ENCODE results near the gene CCR2. TPM values are rescaled to one million over a fixed set of nuclear protein-coding genes. Genes with fewer than 3 reads are reported as not detected.

Gene CCR2
- total and polyA plus RNA-seq, 2 experiments from 2014 or later: not detected

DNA sequence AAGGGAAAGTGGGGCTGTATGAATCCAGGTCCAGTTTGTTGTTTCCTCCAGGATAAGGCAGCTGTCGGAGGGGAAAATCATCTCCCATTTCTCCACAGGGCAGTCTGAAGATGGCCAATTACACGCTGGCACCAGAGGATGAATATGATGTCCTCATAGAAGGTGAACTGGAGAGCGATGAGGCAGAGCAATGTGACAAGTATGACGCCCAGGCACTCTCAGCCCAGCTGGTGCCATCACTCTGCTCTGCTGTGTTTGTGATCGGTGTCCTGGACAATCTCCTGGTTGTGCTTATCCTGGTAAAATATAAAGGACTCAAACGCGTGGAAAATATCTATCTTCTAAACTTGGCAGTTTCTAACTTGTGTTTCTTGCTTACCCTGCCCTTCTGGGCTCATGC is 54.1 kb downstream of the CCR2 start (continued):
- TF ChIP-seq, protein P1, sequence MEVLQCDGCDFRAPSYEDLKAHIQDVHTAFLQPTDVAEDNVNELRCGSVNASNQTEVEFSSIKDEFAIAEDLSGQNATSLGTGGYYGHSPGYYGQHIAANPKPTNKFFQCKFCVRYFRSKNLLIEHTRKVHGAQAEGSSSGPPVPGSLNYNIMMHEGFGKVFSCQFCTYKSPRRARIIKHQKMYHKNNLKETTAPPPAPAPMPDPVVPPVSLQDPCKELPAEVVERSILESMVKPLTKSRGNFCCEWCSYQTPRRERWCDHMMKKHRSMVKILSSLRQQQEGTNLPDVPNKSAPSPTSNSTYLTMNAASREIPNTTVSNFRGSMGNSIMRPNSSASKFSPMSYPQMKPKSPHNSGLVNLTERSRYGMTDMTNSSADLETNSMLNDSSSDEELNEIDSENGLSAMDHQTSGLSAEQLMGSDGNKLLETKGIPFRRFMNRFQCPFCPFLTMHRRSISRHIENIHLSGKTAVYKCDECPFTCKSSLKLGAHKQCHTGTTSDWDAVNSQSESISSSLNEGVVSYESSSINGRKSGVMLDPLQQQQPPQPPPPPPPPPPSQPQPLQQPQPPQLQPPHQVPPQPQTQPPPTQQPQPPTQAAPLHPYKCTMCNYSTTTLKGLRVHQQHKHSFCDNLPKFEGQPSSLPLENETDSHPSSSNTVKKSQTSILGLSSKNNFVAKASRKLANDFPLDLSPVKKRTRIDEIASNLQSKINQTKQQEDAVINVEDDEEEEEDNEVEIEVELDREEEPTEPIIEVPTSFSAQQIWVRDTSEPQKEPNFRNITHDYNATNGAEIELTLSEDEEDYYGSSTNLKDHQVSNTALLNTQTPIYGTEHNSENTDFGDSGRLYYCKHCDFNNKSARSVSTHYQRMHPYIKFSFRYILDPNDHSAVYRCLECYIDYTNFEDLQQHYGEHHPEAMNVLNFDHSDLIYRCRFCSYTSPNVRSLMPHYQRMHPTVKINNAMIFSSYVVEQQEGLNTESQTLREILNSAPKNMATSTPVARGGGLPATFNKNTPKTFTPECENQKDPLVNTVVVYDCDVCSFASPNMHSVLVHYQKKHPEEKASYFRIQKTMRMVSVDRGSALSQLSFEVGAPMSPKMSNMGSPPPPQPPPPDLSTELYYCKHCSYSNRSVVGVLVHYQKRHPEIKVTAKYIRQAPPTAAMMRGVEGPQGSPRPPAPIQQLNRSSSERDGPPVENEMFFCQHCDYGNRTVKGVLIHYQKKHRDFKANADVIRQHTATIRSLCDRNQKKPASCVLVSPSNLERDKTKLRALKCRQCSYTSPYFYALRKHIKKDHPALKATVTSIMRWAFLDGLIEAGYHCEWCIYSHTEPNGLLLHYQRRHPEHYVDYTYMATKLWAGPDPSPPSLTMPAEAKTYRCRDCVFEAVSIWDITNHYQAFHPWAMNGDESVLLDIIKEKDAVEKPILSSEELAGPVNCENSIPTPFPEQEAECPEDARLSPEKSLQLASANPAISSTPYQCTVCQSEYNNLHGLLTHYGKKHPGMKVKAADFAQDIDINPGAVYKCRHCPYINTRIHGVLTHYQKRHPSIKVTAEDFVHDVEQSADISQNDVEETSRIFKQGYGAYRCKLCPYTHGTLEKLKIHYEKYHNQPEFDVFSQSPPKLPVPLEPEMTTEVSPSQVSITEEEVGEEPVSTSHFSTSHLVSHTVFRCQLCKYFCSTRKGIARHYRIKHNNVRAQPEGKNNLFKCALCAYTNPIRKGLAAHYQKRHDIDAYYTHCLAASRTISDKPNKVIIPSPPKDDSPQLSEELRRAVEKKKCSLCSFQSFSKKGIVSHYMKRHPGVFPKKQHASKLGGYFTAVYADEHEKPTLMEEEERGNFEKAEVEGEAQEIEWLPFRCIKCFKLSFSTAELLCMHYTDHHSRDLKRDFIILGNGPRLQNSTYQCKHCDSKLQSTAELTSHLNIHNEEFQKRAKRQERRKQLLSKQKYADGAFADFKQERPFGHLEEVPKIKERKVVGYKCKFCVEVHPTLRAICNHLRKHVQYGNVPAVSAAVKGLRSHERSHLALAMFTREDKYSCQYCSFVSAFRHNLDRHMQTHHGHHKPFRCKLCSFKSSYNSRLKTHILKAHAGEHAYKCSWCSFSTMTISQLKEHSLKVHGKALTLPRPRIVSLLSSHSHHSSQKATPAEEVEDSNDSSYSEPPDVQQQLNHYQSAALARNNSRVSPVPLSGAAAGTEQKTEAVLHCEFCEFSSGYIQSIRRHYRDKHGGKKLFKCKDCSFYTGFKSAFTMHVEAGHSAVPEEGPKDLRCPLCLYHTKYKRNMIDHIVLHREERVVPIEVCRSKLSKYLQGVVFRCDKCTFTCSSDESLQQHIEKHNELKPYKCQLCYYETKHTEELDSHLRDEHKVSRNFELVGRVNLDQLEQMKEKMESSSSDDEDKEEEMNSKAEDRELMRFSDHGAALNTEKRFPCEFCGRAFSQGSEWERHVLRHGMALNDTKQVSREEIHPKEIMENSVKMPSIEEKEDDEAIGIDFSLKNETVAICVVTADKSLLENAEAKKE (CRISPR knock-in tag; IDR thresholded peaks at IDR 0.05): no peak
- TF ChIP-seq EZH2phosphoT487 (IDR thresholded peaks at IDR 0.05; ENCODE audit: unreplicated experiment): no peak

DNA sequence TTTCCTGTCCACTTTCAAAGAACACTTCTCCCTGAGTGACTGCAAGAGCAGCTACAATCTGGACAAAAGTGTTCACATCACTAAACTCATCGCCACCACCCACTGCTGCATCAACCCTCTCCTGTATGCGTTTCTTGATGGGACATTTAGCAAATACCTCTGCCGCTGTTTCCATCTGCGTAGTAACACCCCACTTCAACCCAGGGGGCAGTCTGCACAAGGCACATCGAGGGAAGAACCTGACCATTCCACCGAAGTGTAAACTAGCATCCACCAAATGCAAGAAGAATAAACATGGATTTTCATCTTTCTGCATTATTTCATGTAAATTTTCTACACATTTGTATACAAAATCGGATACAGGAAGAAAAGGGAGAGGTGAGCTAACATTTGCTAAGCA is 54.9 kb downstream of the CCR2 start:
- Histone ChIP-seq H2AFZ (no peak overlapping the region), H3K27me3 (ENCODE audit: insufficient read depth) (no peaks in the 10 kb centered on the region), H3K79me2 (replicated peaks; ENCODE audit: insufficient read depth) (no peaks in the 10 kb centered on the region), H3K4me2 (no peak overlapping the region), H3F3A (replicated peaks; ENCODE audit: low read depth) (no peaks in the 10 kb centered on the region), H3K4me1 (ENCODE audit: insufficient read depth) (no peaks in the 10 kb centered on the region), H4K20me1 (replicated peaks; ENCODE audit: insufficient read depth) (no peaks in the 10 kb centered on the region), H3K9me2 (ENCODE audit: insufficient read depth) (no peaks in the 10 kb centered on the region), H3K36me3 (ENCODE audit: insufficient read depth) (no peaks in the 10 kb centered on the region), H3K27ac (ENCODE audit: low read depth) (no peak overlapping the region), H3K4me3 (no peak overlapping the region)
- peak; percentile 42 for DNase-seq (ENCODE audit: low spot score)
- H3K9me3 Mint-ChIP-seq: no peaks in the 10 kb centered on the region
- TF ChIP-seq, protein P2, sequence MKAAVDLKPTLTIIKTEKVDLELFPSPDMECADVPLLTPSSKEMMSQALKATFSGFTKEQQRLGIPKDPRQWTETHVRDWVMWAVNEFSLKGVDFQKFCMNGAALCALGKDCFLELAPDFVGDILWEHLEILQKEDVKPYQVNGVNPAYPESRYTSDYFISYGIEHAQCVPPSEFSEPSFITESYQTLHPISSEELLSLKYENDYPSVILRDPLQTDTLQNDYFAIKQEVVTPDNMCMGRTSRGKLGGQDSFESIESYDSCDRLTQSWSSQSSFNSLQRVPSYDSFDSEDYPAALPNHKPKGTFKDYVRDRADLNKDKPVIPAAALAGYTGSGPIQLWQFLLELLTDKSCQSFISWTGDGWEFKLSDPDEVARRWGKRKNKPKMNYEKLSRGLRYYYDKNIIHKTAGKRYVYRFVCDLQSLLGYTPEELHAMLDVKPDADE (IDR thresholded peaks at IDR 0.05): no peak
- TF ChIP-seq, protein P3, sequence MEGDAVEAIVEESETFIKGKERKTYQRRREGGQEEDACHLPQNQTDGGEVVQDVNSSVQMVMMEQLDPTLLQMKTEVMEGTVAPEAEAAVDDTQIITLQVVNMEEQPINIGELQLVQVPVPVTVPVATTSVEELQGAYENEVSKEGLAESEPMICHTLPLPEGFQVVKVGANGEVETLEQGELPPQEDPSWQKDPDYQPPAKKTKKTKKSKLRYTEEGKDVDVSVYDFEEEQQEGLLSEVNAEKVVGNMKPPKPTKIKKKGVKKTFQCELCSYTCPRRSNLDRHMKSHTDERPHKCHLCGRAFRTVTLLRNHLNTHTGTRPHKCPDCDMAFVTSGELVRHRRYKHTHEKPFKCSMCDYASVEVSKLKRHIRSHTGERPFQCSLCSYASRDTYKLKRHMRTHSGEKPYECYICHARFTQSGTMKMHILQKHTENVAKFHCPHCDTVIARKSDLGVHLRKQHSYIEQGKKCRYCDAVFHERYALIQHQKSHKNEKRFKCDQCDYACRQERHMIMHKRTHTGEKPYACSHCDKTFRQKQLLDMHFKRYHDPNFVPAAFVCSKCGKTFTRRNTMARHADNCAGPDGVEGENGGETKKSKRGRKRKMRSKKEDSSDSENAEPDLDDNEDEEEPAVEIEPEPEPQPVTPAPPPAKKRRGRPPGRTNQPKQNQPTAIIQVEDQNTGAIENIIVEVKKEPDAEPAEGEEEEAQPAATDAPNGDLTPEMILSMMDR (conservative IDR thresholded peaks at IDR 0.05; ENCODE audit: low read depth in 2 of 2): peak; percentile 43 to 48
- no peak for TF ChIP-seq EZH2 (IDR thresholded peaks at IDR 0.05; ENCODE audit: low read depth, unreplicated experiment)
- TF ChIP-seq, protein P4, sequence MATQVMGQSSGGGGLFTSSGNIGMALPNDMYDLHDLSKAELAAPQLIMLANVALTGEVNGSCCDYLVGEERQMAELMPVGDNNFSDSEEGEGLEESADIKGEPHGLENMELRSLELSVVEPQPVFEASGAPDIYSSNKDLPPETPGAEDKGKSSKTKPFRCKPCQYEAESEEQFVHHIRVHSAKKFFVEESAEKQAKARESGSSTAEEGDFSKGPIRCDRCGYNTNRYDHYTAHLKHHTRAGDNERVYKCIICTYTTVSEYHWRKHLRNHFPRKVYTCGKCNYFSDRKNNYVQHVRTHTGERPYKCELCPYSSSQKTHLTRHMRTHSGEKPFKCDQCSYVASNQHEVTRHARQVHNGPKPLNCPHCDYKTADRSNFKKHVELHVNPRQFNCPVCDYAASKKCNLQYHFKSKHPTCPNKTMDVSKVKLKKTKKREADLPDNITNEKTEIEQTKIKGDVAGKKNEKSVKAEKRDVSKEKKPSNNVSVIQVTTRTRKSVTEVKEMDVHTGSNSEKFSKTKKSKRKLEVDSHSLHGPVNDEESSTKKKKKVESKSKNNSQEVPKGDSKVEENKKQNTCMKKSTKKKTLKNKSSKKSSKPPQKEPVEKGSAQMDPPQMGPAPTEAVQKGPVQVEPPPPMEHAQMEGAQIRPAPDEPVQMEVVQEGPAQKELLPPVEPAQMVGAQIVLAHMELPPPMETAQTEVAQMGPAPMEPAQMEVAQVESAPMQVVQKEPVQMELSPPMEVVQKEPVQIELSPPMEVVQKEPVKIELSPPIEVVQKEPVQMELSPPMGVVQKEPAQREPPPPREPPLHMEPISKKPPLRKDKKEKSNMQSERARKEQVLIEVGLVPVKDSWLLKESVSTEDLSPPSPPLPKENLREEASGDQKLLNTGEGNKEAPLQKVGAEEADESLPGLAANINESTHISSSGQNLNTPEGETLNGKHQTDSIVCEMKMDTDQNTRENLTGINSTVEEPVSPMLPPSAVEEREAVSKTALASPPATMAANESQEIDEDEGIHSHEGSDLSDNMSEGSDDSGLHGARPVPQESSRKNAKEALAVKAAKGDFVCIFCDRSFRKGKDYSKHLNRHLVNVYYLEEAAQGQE (IDR thresholded peaks at IDR 0.05; ENCODE audit: unreplicated experiment): no peak
- H3K27ac Mint-ChIP-seq: no peak overlapping the region
- no peaks in the 10 kb centered on the region; the same call in 2 of the 3 replicates for H3K4me1 Mint-ChIP-seq
- no peak; the same call in 2 of the 3 replicates for ATAC-seq
- no peak overlapping the region for H3K4me3 Mint-ChIP-seq
- peaks cover 4% of the 10 kb centered on the region for H3K27me3 Mint-ChIP-seq (ENCODE audit: insufficient read depth, low read depth, poor library complexity)
- no peaks in the 10 kb centered on the region for H3K36me3 Mint-ChIP-seq (ENCODE audit: low read depth)

Measured in GM23338 (cell line).